Measurements from ENCODE around the gene ZNF593OS. TPM values are rescaled to one million over a fixed set of nuclear protein-coding genes. Genes with fewer than 3 reads are reported as not detected.

The ZNF593OS gene
- total RNA-seq = not detected

GRCh38 chr1:26171084-26172072 is at the start of gene ZNF593OS:
TSS of gene ZNF593OS (minus strand) at chr1:26171832. CDS start at chr1:26171661, 171 bp downstream.
- intact Hi-C loops (cut with DNase I) = no loop called here
- no peak for DNase-seq (ENCODE audit: low spot score)
- no peak for ATAC-seq

DNA sequence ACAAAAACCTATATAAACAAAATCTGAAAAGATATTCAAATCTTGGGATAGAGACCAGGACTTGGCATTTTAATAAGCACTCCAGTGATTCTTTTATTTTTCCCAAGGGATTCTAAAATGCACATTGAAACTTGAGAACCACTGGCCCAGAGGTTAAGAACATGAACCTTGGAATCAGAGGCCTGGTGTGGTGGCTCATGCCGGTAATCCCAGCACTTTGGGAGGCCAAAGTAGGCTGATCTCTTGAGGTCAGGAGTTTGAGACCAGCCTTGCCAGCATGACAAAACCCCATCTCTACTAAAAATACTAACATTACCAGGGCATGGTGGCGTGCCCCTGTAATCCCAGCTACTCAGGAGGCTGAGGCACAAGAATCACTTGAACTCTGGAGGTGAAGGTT is 49.5 kb upstream of the ZNF593OS start:
- intact Hi-C loops (cut with DNase I) = no loop called here
- no peak for ATAC-seq
- no peak for DNase-seq (ENCODE audit: low spot score)

DNA sequence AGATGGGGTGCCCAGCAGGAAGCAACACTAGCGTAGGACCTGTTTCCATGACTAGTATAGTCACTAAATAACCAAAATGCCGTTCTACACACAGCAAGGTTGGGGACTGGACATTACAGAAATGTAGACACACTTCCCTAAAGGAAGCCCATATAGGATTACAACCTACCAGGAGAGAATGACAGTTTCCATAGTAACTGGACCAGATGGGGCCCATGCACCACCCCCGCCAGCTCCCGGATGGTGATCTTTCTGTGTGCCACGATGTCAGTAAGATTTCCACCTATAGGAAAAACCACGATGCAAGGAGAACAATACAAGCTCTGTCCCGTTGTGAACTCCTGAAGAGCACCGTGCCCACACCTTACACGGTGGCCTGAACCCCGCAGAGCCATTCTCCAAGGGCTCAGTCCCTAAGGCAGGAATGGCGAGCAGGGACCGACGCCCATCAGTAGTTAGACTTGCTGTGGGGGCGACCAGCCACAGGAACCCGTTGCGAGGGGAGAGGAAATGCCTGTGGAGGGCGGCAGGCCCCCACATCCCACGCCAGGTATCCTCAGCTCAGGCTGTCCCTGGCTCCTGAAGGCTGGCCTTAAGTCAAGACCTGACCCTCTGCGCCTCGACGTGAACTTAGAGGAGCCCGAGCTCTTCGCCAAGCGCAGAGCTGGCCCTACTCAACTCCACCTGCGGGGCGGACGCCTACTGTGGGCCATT is 48.7 kb upstream of the ZNF593OS start:
- intact Hi-C loops (cut with DNase I) = no loop called here
- no peak for ATAC-seq
- no peak for DNase-seq (ENCODE audit: low spot score)

- DNase-seq (ENCODE audit: low spot score) (no peak), ATAC-seq (no peak)
- intact Hi-C loops (cut with DNase I) = no loop called here
These were observed 47.4 kb upstream of the ZNF593OS start for GRCh38 chr1:26218906-26219494.

DNA sequence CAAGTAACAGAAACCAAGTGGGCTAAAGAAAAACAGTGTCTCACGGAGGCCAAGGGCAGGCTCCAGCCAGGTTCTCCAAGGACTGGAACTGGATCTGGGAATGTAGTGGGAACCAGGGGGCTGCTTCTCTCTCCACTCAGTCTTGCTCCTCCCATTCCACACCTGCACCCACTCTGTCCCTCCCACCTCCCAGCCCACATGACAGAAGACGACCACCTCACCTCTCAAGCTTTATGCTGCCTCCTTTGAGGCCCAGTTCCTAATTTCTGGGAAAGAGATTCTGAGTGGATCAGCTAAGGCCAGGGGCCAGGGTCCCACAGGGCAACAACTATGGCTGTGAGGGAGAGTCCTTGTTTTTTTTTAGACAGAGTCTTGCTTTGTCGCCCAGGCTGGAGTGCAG is 43.6 kb upstream of the ZNF593OS start:
- intact Hi-C loops (cut with DNase I) = no loop called here
- DNase-seq (ENCODE audit: low spot score) = no peak
- ATAC-seq = no peak

GRCh38 chr1:26213335-26213905 is 41.8 kb upstream of the ZNF593OS start:
- ATAC-seq (no peak), DNase-seq (ENCODE audit: low spot score) (no peak)
- intact Hi-C loops (cut with DNase I) = no loop called here

GRCh38 chr1:26212726-26213125 is 41.1 kb upstream of the ZNF593OS start:
- no peak for ATAC-seq
- DNase-seq (ENCODE audit: low spot score) = no peak
- intact Hi-C loops (cut with DNase I) = no loop called here

GRCh38 chr1:26210147-26210870 is 38.7 kb upstream of the ZNF593OS start:
- ATAC-seq = no peak
- intact Hi-C loops (cut with DNase I) = no loop called here

DNA sequence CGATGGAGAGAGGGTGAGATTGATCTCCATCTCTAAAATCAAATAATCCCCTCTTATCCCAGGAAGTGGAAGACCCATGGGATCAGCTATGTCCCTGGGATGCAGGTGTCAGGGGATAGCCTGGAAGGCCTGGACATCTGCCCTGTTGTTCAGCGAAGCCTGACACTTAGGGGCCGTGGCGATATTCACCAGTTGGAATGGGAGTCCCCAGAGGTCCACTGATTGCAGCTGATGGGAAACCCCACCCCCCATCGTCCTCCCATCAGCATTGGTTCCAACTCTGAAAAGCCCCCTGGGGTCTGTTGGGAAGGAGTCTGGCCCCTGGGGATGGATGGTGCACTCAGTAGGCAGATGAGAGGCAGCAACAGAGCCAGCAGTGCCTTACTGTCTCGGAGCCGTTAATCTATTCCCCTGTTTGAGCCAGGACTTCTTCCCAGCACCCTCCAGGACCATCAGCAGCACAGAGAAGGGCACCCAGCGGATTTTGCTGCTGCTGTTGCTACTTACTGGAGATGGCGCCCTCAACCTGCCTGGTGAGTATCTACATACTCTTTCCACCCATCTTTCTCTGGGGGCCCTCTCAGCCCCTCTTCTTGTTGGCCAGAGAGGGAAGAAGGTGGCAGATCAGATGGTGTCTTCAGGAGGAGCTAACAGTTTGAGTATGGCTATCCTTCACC is 32.1 kb upstream of the ZNF593OS start:
- intact Hi-C loops (cut with DNase I) = loop anchor here (5.0 kb wide), 1 partner anchor 1271 kb away; the partner anchor contains the start of gene RUNX3
- ATAC-seq (no peak), DNase-seq (ENCODE audit: low spot score) (no peak)

More at GRCh38 chr1:26210147-26210870, 38.7 kb upstream of the ZNF593OS start:
- DNase-seq (ENCODE audit: low spot score) = no peak

- ATAC-seq (no peak), DNase-seq (ENCODE audit: low spot score) (no peak)
- intact Hi-C loops (cut with DNase I) = loop anchor here (5.0 kb wide), 1 partner anchor 1268 kb away; the partner anchor contains the start of gene RUNX3
These were observed 28.8 kb upstream of the ZNF593OS start for GRCh38 chr1:26200413-26200812.

DNA sequence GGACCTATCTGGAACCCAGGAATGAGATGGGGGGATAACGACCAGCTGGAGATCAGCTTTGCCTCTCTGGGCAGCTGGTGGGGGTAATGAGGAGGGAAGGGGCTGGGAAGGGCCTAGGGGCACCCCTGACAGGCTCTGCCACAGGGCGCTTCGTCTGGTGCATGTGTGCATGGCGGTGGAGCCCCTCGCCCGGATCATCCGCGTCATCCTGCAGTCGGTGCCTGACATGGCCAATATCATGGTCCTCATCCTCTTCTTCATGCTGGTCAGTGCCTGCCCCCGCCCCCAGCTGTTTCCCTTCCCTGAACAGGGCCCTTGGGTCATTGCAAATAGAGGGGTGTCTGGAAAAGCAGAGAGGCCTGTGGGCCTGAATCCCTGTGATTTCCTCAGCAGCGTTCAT is 26.2 kb upstream of the ZNF593OS start:
- intact Hi-C loops (cut with DNase I) = no loop called here
- no peak for DNase-seq (ENCODE audit: low spot score)
- no peak for ATAC-seq

DNA sequence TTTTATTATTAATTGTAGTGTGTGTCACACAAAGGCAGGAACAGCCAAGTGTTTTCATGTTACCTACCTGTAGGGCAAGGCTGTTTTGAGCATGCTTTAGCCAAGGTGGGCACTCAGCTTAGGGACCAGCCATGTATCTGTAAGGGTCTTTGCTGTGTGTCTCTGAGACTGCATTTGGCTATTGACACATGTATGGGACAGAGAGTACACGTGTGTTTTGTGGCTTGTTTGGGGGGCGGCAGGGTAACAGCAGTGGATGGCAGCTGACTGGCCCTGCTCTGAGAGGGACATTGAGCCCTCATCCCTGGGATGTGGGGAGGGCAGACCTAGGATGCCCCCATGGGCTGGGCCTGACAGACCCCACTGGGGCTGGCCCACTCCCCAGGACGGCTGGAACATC is 25.7 kb upstream of the ZNF593OS start:
- intact Hi-C loops (cut with DNase I) = no loop called here
- ATAC-seq (no peak), DNase-seq (ENCODE audit: low spot score) (no peak)

GRCh38 chr1:26195805-26196204 is 24.2 kb upstream of the ZNF593OS start:
- no peak for ATAC-seq
- intact Hi-C loops (cut with DNase I) = no loop called here
- DNase-seq (ENCODE audit: low spot score) = no peak

- intact Hi-C loops (cut with DNase I) = no loop called here
- DNase-seq (ENCODE audit: low spot score) = no peak
- no peak for ATAC-seq
These were observed 20.1 kb upstream of the ZNF593OS start for GRCh38 chr1:26191739-26192138.

- DNase-seq (ENCODE audit: low spot score) = no peak
- intact Hi-C loops (cut with DNase I) = no loop called here
- ATAC-seq = no peak
These were observed 18.8 kb upstream of the ZNF593OS start, which contains the start of gene CATSPER4 for GRCh38 chr1:26190373-26190987. TSS of gene CATSPER4 (plus strand) at chr1:26190602. CDS start at chr1:26190628, 26 bp downstream.

DNA sequence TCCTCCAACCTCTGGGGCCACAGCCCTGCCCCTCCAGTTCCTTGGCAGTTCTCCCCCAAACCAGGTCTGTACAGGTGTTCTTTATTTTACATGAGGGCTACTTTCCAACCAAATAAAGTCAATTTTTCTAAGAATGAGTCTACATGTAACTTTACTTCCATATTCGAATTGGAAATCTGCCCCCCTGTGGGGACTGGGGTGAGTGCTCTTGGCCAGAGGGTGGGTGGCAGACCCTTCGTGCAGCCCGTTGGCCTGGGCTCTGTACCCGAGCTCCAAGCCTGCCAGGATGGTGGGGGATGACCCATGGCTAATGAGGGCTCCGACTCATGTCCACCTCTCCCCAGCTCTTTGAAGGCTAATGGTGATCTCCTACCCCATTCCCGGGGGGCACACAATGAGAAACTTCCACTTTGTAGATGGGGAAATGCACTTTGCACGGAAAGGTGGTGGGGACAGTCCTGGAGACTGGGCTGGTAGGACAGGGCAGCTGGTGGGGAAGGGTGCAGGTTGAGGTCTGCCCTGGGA is 18.2 kb upstream of the ZNF593OS start:
- DNase-seq (ENCODE audit: low spot score) = no peak
- ATAC-seq = no peak
- intact Hi-C loops (cut with DNase I) = no loop called here

DNA sequence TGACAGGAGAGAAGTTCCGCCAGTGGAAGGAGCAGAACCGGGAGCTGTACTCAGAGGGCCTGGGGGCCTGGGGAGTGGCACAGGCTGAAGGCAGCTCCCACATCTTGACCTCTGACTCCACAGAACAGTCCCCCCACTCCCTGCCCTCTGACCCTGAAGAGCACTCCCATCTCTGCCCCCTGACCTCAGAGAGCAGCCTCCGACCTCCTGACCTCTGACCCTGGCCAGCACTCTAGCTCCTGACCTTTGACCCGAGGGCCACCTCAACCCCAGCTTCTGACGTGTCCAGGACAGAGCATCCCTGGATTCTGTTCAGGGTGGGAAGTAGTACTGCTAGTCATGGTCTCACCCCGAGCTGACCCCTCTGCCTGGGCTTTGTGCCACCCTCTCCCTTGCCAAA is 17.7 kb upstream of the ZNF593OS start:
- DNase-seq (ENCODE audit: low spot score) = no peak
- ATAC-seq = no peak
- intact Hi-C loops (cut with DNase I) = no loop called here
